Lower leg skin (tissue), 3 donors: ENCODE results near the gene GAS2L2.

Source experiments
- CTCF ChIP-seq, 3 donors: fragments of 450-650 bp; IDR thresholded peaks; one replicate each; pipeline ENCODE4 v1.5.1; 2016; ENCODE audit warnings: antibody characterized with exemption in 3 of 3, mild to moderate bottlenecking in 3 of 3, moderate library complexity in 2 of 3
- POLR2A ChIP-seq, 2 donors: fragments of 450-650 bp; IDR thresholded peaks; one replicate each; pipeline ENCODE4 v1.6.1; 2016 to 2017; ENCODE audit warnings: antibody characterized with exemption in 2 of 2, mild to moderate bottlenecking in 1 of 2, moderate library complexity in 1 of 2

- TF ChIP-seq CTCF (IDR thresholded peaks at IDR 0.05) (no peak), POLR2A (IDR thresholded peaks at IDR 0.05) (no peak)
These were observed 21.7 kb downstream of the GAS2L2 start, which contains the start of gene RASL10B for GRCh38 chr17:35731239-35731916.
